ENCODE results near the gene HSPA1A.
A peak's percentile ranks its signal among the peaks of the same experiment; 100 is the strongest.
"Not testable (repeated sequence)": the region's sequence is repeated elsewhere in the genome, so short reads cannot be mapped to it uniquely, and the experiment has no call there.

HSPA1A gene

GRCh38 chr6:31792761-31793171, 22.6 kb upstream of the HSPA1A start:
- no peak overlapping the region for H3K4me3 ChIP-seq (ENCODE audit: control insufficient read depth, low read depth, low read length)
- TF ChIP-seq CTCF (IDR thresholded peaks at IDR 0.05; ENCODE audit: control insufficient read depth, insufficient read depth, low read depth, low read length, missing control alignments), result no peak
- DNase-seq (ENCODE audit: low read depth), result no peak

DNA sequence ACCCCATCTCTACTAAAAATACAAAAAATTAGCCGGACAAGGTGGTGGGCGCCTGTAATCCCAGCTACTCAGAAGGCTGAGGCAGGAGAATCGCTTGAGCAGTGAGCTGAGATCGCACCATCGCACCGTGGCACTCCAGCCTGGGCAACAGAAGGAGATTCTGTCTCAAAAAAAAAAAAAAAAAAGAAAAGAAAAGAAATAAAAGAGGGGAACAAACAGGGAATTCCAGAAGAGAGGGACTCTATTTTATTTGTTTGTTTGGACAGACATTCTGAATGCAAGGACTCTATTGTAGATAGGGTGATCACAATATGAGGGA, 21.5 kb upstream of the HSPA1A start:
- peak overlapping the region; percentile 82 for H3K4me3 ChIP-seq (ENCODE audit: control insufficient read depth, low read depth, low read length)
- not testable (repeated sequence) for DNase-seq (ENCODE audit: low read depth)

DNA sequence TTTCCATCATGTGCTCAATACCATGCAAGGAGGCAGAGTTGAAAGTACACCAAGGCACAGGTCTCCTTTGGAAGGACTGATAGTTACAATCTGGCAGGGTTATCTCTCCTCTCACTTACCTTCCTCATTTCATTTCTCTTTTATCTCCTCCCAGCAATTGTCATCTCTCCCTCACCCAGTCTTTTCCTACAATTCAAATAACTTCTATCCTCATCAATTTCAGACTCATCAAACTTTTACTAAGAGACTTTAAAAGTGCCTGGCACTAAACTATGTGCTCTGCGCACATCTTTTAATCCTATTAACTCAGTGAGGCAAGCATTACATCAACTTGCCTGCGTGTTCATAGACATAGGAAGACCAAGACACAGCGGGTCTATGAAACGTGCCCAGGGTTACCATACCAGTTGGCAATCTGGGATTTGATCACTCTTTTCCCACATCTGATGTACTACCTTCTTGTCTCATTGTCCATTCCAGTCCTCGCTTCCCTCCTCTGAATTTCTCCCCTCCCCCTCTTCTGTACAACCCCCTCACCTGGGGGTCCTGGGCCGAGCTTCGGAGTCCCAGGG, 21.0 kb upstream of the HSPA1A start:
- no peak for TF ChIP-seq CTCF (IDR thresholded peaks at IDR 0.05; ENCODE audit: control insufficient read depth, insufficient read depth, low read depth, low read length, missing control alignments)
- H3K4me3 ChIP-seq (ENCODE audit: control insufficient read depth, low read depth, low read length), result peak overlapping the region; percentile 82
- DNase-seq (ENCODE audit: low read depth), result no peak

- peak overlapping the region; percentile 82 for H3K4me3 ChIP-seq (ENCODE audit: control insufficient read depth, low read depth, low read length)
- DNase-seq (ENCODE audit: low read depth), result no peak
- no peak for TF ChIP-seq CTCF (IDR thresholded peaks at IDR 0.05; ENCODE audit: control insufficient read depth, insufficient read depth, low read depth, low read length, missing control alignments)
These were observed 20.3 kb upstream of the HSPA1A start for GRCh38 chr6:31794866-31795615.

- DNase-seq (ENCODE audit: low read depth), result peak; percentile 46
- peak within 1 kb of the TSS; percentile 82 for H3K4me3 ChIP-seq (ENCODE audit: control insufficient read depth, low read depth, low read length)
- TF ChIP-seq CTCF (IDR thresholded peaks at IDR 0.05; ENCODE audit: control insufficient read depth, insufficient read depth, low read depth, low read length, missing control alignments), result peak; percentile 69
These were observed 19.6 kb upstream of the HSPA1A start, which contains the start of gene VARS1 for GRCh38 chr6:31795616-31796298. Gene VARS1, minus strand, starts transcription at chr6:31795752. Its CDS starts 535 bp downstream, at chr6:31795217.

DNA sequence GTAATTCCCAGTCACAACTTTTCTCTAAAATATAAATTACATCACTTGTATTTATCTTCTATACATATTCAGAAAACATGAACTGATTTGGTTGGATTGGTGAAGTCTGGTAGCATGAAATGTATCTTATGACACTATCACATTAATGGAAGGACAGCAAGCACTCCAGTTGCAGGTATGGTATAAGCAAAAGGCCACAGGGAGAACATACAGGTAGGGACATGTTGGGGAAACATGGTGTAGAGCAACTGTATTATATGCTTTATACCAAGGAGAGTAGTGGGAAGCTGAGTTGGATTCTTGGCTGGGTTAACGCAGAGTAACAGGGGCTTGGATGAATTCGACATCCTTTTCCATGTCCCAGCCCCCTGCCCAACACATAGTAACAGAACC, 18.4 kb upstream of the HSPA1A start:
- no peak for TF ChIP-seq CTCF (IDR thresholded peaks at IDR 0.05; ENCODE audit: control insufficient read depth, insufficient read depth, low read depth, low read length, missing control alignments)
- DNase-seq (ENCODE audit: low read depth), result no peak
- no peak overlapping the region for H3K4me3 ChIP-seq (ENCODE audit: control insufficient read depth, low read depth, low read length)

GRCh38 chr6:31797588-31797987, 17.8 kb upstream of the HSPA1A start:
- no peak for DNase-seq (ENCODE audit: low read depth)
- H3K4me3 ChIP-seq (ENCODE audit: control insufficient read depth, low read depth, low read length), result no peak overlapping the region
- TF ChIP-seq CTCF (IDR thresholded peaks at IDR 0.05; ENCODE audit: control insufficient read depth, insufficient read depth, low read depth, low read length, missing control alignments), result no peak
